NCI-H2196 treated with DMSO at 0.1 percent for 48 hours (cell line): ENCODE results near the gene ZNF880.
"Not testable (repeated sequence)": the region's sequence is repeated elsewhere in the genome, so short reads cannot be mapped to it uniquely, and the experiment has no call there.

ENCODE experiments used
- DNase-seq: peaks from one replicate; lab custom pipeline; 2025; ENCODE audit not compliant: unreplicated experiment; lab: John Stamatoyannopoulos, UW

The ZNF880 gene

GRCh38 chr19:52369559-52370340 is at the start of gene ZNF880:
Gene ZNF880 (plus strand): TSS chr19:52369923. CDS start chr19:52369966, 43 bp downstream.
- peak; percentile 13 for DNase-seq

GRCh38 chr19:52322429-52322828 is 47.3 kb upstream of the ZNF880 start:
- no peak for DNase-seq

GRCh38 chr19:52331757-52332156 is 38.0 kb upstream of the ZNF880 start:
- no peak for DNase-seq

GRCh38 chr19:52335768-52336116 is 34.0 kb upstream of the ZNF880 start:
- no peak for DNase-seq

- peak; percentile 42 for DNase-seq
These were observed 33.5 kb upstream of the ZNF880 start, which contains the start of gene ZNF610 for GRCh38 chr19:52336117-52336790. Gene ZNF610 (plus strand): TSS chr19:52336243. CDS start chr19:52349173, 12,930 bp downstream.

GRCh38 chr19:52336791-52337381 is 32.8 kb upstream of the ZNF880 start:
- DNase-seq, result no peak

- DNase-seq, result not testable (repeated sequence)
These were observed 30.7 kb upstream of the ZNF880 start for GRCh38 chr19:52339022-52339421.

- peak; percentile 13 for DNase-seq
These were observed 26.2 kb upstream of the ZNF880 start for GRCh38 chr19:52343548-52343947.

- no peak for DNase-seq
These were observed 24.6 kb upstream of the ZNF880 start for GRCh38 chr19:52345162-52345561.

- DNase-seq, result no peak
These were observed 18.2 kb upstream of the ZNF880 start for GRCh38 chr19:52351512-52351911.

- no peak for DNase-seq
These were observed 3.3 kb upstream of the ZNF880 start for GRCh38 chr19:52366414-52366824.

- DNase-seq, result no peak
These were observed 603 bp downstream of the ZNF880 start for GRCh38 chr19:52370341-52370710.

GRCh38 chr19:52391135-52391534 is 21.4 kb downstream of the ZNF880 start:
- DNase-seq, result no peak

GRCh38 chr19:52397310-52398080 is 27.8 kb downstream of the ZNF880 start, which contains the start of gene ZNF528:
Gene ZNF528 (plus strand): TSS chr19:52397849. CDS start chr19:52402014, 4,165 bp downstream.
- peak; percentile 81 for DNase-seq

GRCh38 chr19:52398081-52398441 is 28.3 kb downstream of the ZNF880 start:
- DNase-seq, result no peak

- no peak for DNase-seq
These were observed 40.6 kb downstream of the ZNF880 start for GRCh38 chr19:52410276-52410675.

- DNase-seq, result no peak
These were observed 46.0 kb downstream of the ZNF880 start for GRCh38 chr19:52415711-52416110.

- DNase-seq, result no peak
These were observed 59.2 kb downstream of the ZNF880 start, which contains the start of gene ZNF534 for GRCh38 chr19:52428937-52429336. Gene ZNF534 (plus strand): TSS chr19:52429148. CDS start chr19:52431475, 2,327 bp downstream.
